PC-9 (cell line): ENCODE data around the gene CFAP54. TPM values are rescaled to one million over a fixed set of nuclear protein-coding genes. Genes with fewer than 3 reads are reported as not detected.
"Not testable (repeated sequence)": the region's sequence is repeated elsewhere in the genome, so short reads cannot be mapped to it uniquely, and the experiment has no call there.

Experiments
- BruUV-seq: library from RNA; stranded (reverse); fragments of 400-500 nt; replicated peaks from 2 replicates; lab custom pipeline; 2021; lab: Mats Ljungman, UMichigan
- CTCF ChIA-PET: fragments of 300-600 bp; sonication (Branson Sonifier 250); formaldehyde crosslinking; loops from one replicate; lab custom pipeline; 2022; ENCODE audit warnings: antibody characterized with exemption; lab: Charles Lee
- POLR2A ChIA-PET: fragments of 300-600 bp; sonication (Branson Sonifier 250); formaldehyde crosslinking; loops from one replicate; lab custom pipeline; 2022; ENCODE audit warnings: antibody characterized with exemption; ENCODE audit not compliant: unreplicated experiment; lab: Charles Lee
- DNase-seq, 2 experiments: peaks; one replicate each; pipeline versions ENCODE4 v3.0.0 to v3.0.0-alpha.2; 2015 to 2022; ENCODE audit warnings: mixed read lengths in 1 of 2
- H2AFZ ChIP-seq: fragments of 200-600 bp; sonication (generic); 2 replicates; pipeline ENCODE4 v1.8.1; 2017; ENCODE audit warnings: antibody characterized with exemption
- H3F3A ChIP-seq: fragments of 200-600 bp; sonication (generic); 2 replicates; pipeline ENCODE4 v1.8.1; 2017; ENCODE audit warnings: antibody characterized with exemption, mild to moderate bottlenecking, low read depth; ENCODE audit not compliant: insufficient read depth
- H3K27ac ChIP-seq: fragments of 200-600 bp; sonication (generic); 2 replicates; pipeline ENCODE4 v1.6.1; 2016; ENCODE audit warnings: mixed run types
- H3K27me3 ChIP-seq: fragments of 200-600 bp; sonication (generic); 2 replicates; pipeline ENCODE4 v1.6.1; 2016; ENCODE audit warnings: low read depth, mixed run types; ENCODE audit not compliant: insufficient read depth
- H3K36me3 ChIP-seq: fragments of 200-600 bp; sonication (generic); 2 replicates; pipeline ENCODE4 v1.6.1; 2016; ENCODE audit warnings: low read depth, mixed run types
- H3K4me1 ChIP-seq: fragments of 200-600 bp; sonication (generic); replicated peaks from 2 replicates; pipeline ENCODE4 v1.6.1; 2016; ENCODE audit warnings: mixed run types; ENCODE audit not compliant: insufficient read depth
- H3K4me2 ChIP-seq: fragments of 200-600 bp; sonication (generic); 2 replicates; pipeline ENCODE4 v1.6.1; 2017; ENCODE audit warnings: mixed run types
- H3K4me3 ChIP-seq: fragments of 200-600 bp; sonication (generic); 2 replicates; pipeline ENCODE4 v1.6.1; 2016; ENCODE audit warnings: mixed run types
- H3K79me2 ChIP-seq: fragments of 200-600 bp; sonication (generic); 2 replicates; pipeline ENCODE4 v1.6.1; 2017; ENCODE audit warnings: low read depth, mixed run types
- H3K9me2 ChIP-seq: fragments of 200-600 bp; sonication (generic); 2 replicates; pipeline ENCODE4 v1.8.1; 2017; ENCODE audit warnings: mild to moderate bottlenecking; ENCODE audit not compliant: insufficient read depth
- H3K9me3 ChIP-seq: fragments of 200-600 bp; sonication (generic); 2 replicates; pipeline ENCODE4 v1.8.1; 2016; ENCODE audit warnings: low read depth; ENCODE audit not compliant: insufficient read depth
- H4K20me1 ChIP-seq: fragments of 200-600 bp; sonication (generic); 2 replicates; pipeline ENCODE4 v1.8.1; 2017; ENCODE audit not compliant: insufficient read depth
- CTCF ChIP-seq: fragments of 200-600 bp; sonication (generic); conservative IDR thresholded peaks from 2 replicates; pipeline ENCODE4 v1.6.1; 2017; ENCODE audit warnings: mixed run types, antibody characterized with exemption, mild to moderate bottlenecking, moderate library complexity
- EZH2 ChIP-seq: fragments of 200-600 bp; sonication (generic); IDR thresholded peaks from 2 replicates; pipeline ENCODE4 v1.8.0; 2017; ENCODE audit warnings: antibody characterized with exemption, low read depth
- intact Hi-C: fragments of 100-400 bp; cut with micrococcal nuclease; formaldehyde crosslinking; loops from one replicate; pipeline ENCODE4 v1.10.0; 2022; ENCODE audit not compliant: unreplicated experiment
- total RNA-seq: library from RNA; stranded (reverse); gene quantifications from 2 replicates; pipeline ENCODE4 v1.2.3, GENCODE V29; 2021

Gene CFAP54
- total RNA-seq, 1 experiment from 2014 or later = 16.4 TPM

DNA sequence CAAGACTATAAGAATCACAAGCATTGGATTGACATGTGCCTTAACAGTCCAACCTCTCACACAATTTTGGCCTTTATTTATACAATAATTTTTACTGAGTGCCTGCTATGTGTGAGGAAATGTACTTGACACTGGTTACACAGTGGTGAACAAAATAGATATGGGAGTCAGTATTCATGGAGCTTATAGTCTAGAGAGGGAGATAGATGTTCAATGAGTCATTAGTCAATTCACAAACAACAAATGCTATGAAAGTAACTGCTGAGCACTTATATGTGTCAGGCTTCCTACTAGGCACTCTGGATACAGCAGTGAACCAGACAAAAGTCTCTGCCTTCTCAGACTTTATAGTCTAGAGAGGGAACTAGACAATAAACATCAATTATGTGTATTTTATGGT, 3.7 kb downstream of the CFAP54 start:
- POLR2A ChIA-PET = no interaction called here
- H3K27ac ChIP-seq = no peak overlapping the region
- BruUV-seq = no TSS peak

DNA sequence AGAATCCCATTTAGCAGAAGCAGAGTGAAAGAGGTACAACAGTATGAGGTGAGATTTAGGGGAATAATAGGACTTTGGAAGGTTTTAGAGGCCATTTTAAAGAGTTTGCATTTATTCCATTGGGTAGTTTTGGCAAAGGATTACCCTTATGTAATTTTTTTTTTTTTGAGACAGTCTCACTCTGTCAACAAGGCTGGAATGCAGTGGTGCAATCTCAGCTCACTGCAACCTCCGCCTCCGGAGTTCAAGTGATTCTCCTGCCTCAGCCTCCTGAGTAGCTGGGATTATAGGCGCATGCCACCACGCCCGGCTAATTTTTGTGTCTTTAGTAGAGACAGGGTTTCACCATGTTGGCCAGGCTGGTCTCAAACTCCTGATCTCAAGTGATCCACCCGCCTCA, 4.8 kb downstream of the CFAP54 start:
- H3F3A ChIP-seq, H3K36me3 ChIP-seq, H3K4me1 ChIP-seq, H2AFZ ChIP-seq, DNase-seq, H3K4me3 ChIP-seq, intact Hi-C loops, H4K20me1 ChIP-seq, H3K4me2 ChIP-seq, H3K79me2 ChIP-seq, H3K9me3 ChIP-seq, H3K27ac ChIP-seq, CTCF ChIA-PET, H3K27me3 ChIP-seq, BruUV-seq, H3K9me2 ChIP-seq: not testable (repeated sequence)
- POLR2A ChIA-PET = interaction anchor here (0.7 kb wide), 1 partner anchor 116 kb away, joined by 3 read pairs; no protein-coding TSS in a partner anchor

More for the DNA sequence above, 3.7 kb downstream of the CFAP54 start:
- CTCF ChIA-PET = no interaction called here
- intact Hi-C loops = no loop called here
- Histone ChIP-seq H3K4me2 (no peak overlapping the region), H3F3A (peaks cover 8% of the 10 kb centered on the region; the same call in 1 of the 2 replicates), H4K20me1 (no peaks in the 10 kb centered on the region), H2AFZ (no peak overlapping the region), H3K9me3 (no peaks in the 10 kb centered on the region; the same call in 1 of the 2 replicates), H3K36me3 (peaks cover 5% of the 10 kb centered on the region; the same call in 1 of the 2 replicates), H3K79me2 (0 out of 2 replicates have a peak, but pooled peaks cover 4% of the 10 kb centered on the region), H3K4me3 (no peak overlapping the region), H3K4me1 (peaks cover 17% of the 10 kb centered on the region), H3K27me3 (no peaks in the 10 kb centered on the region), H3K9me2 (no peaks in the 10 kb centered on the region)
- no peak for DNase-seq
- no peak for TF ChIP-seq EZH2
- TF ChIP-seq CTCF = no peak

- no peaks in the 10 kb centered on the region; the same call in 1 of the 2 replicates for H3K9me3 ChIP-seq
- no peak overlapping the region for H3K4me3 ChIP-seq
- H3K27me3 ChIP-seq = no peaks in the 10 kb centered on the region
- 0 out of 2 replicates have a peak, but pooled peaks cover 2% of the 10 kb centered on the region for H3K79me2 ChIP-seq
- DNase-seq = no peak
- ChIA-PET CTCF (interaction anchor here (0.7 kb wide), 1 partner anchor 1649 kb away, joined by 4 read pairs; no protein-coding TSS in a partner anchor), POLR2A (no interaction called here)
- H3K9me2 ChIP-seq = no peaks in the 10 kb centered on the region
- BruUV-seq = no TSS peak
- H3K36me3 ChIP-seq = peaks cover 5% of the 10 kb centered on the region; the same call in 1 of the 2 replicates
- no peak overlapping the region for H3K4me2 ChIP-seq
- H4K20me1 ChIP-seq = no peaks in the 10 kb centered on the region
- intact Hi-C loops = no loop called here
- no peak overlapping the region for H3K27ac ChIP-seq
- peaks cover 5% of the 10 kb centered on the region for H3K4me1 ChIP-seq
- H3F3A ChIP-seq = peaks cover 13% of the 10 kb centered on the region; the same call in 1 of the 2 replicates
- H2AFZ ChIP-seq = no peak overlapping the region
- TF ChIP-seq CTCF = no peak
- TF ChIP-seq EZH2 = no peak
Measured at GRCh38 chr12:96495155-96495554, 5.8 kb downstream of the CFAP54 start.
